ENCODE data around the gene EXOC5. TPM values are rescaled to one million over a fixed set of nuclear protein-coding genes. Genes with fewer than 3 reads are reported as not detected.
"Not testable (repeated sequence)": the region's sequence is repeated elsewhere in the genome, so short reads cannot be mapped to it uniquely, and the experiment has no call there.

EXOC5 gene
- total RNA-seq, 1 donor from 2014 or later: 252 TPM

GRCh38 chr14:57232006-57232405 is 36.7 kb downstream of the EXOC5 start:
- peaks cover 41% of the 10 kb centered on the region for H3K36me3 Mint-ChIP-seq
- Histone ChIP-seq H3K36me3 (peaks cover 60% of the 10 kb centered on the region), H3K4me2 (no peak overlapping the region), H3K4me1 (no peaks in the 10 kb centered on the region), H4K20me1 (ENCODE audit: low read depth) (no peaks in the 10 kb centered on the region), H3F3A (ENCODE audit: low read depth) (peaks cover 28% of the 10 kb centered on the region), H3K79me2 (ENCODE audit: low read depth) (peaks cover 14% of the 10 kb centered on the region), H3K4me3 (no peak overlapping the region), H3K27me3 (no peaks in the 10 kb centered on the region), H3K9me3 (ENCODE audit: low read depth) (no peaks in the 10 kb centered on the region), H3K27ac (peak overlapping the region; percentile 0), H3K9ac (no peak overlapping the region), H2AFZ (replicated peaks) (no peak overlapping the region)
- TF ChIP-seq EZH2phosphoT487 (IDR thresholded peaks at IDR 0.05) (no peak), CTCF (IDR thresholded peaks at IDR 0.05) (no peak), EZH2 (IDR thresholded peaks at IDR 0.05) (no peak)
- H3K27ac Mint-ChIP-seq: no peak overlapping the region
- H3K4me1 Mint-ChIP-seq: no peaks in the 10 kb centered on the region
- no peak overlapping the region for H3K4me3 Mint-ChIP-seq
- H3K9me3 Mint-ChIP-seq: peaks cover 2% of the 10 kb centered on the region
- H3K27me3 Mint-ChIP-seq (ENCODE audit: insufficient read depth, low read depth): no peaks in the 10 kb centered on the region
- no peak for DNase-seq (ENCODE audit: low spot score)

- not testable (repeated sequence) for H3K27ac ChIP-seq; H3K9me3 ChIP-seq (ENCODE audit: low read depth); H3K4me1 Mint-ChIP-seq; H3K4me1 ChIP-seq; H3K4me2 ChIP-seq; H3K9me3 Mint-ChIP-seq; H2AFZ ChIP-seq (replicated peaks); H3K27me3 ChIP-seq; H3K4me3 Mint-ChIP-seq; H3K27ac Mint-ChIP-seq; H3K27me3 Mint-ChIP-seq (ENCODE audit: insufficient read depth, low read depth); H3K9ac ChIP-seq; H3K4me3 ChIP-seq; H4K20me1 ChIP-seq (ENCODE audit: low read depth); DNase-seq (ENCODE audit: low spot score)
- Histone ChIP-seq H3K79me2 (ENCODE audit: low read depth) (peaks cover 46% of the 10 kb centered on the region), H3F3A (ENCODE audit: low read depth) (peaks cover 12% of the 10 kb centered on the region), H3K36me3 (peaks cover 42% of the 10 kb centered on the region)
- peaks cover 56% of the 10 kb centered on the region for H3K36me3 Mint-ChIP-seq
Observed at GRCh38 chr14:57228320-57228719, 40.4 kb downstream of the EXOC5 start.

- TF ChIP-seq EZH2phosphoT487 (IDR thresholded peaks at IDR 0.05) (no peak), CTCF (IDR thresholded peaks at IDR 0.05) (no peak), EZH2 (IDR thresholded peaks at IDR 0.05) (no peak)
- peaks cover 51% of the 10 kb centered on the region for H3K36me3 Mint-ChIP-seq
- no peaks in the 10 kb centered on the region for H3K27me3 Mint-ChIP-seq (ENCODE audit: insufficient read depth, low read depth)
- H3K36me3 ChIP-seq: peaks cover 44% of the 10 kb centered on the region
- H3F3A ChIP-seq (ENCODE audit: low read depth): peaks cover 6% of the 10 kb centered on the region
- H3K27me3 ChIP-seq: no peaks in the 10 kb centered on the region
- no peak overlapping the region for H3K27ac Mint-ChIP-seq
- H3K4me3 ChIP-seq: no peak overlapping the region
- no peak overlapping the region for H3K4me3 Mint-ChIP-seq
- peaks cover 2% of the 10 kb centered on the region for H3K4me1 Mint-ChIP-seq
- no peak overlapping the region for H3K4me2 ChIP-seq
- no peak overlapping the region for H2AFZ ChIP-seq (replicated peaks)
- DNase-seq (ENCODE audit: low spot score): no peak
- H3K9me3 Mint-ChIP-seq: peaks cover 2% of the 10 kb centered on the region
- H3K79me2 ChIP-seq (ENCODE audit: low read depth): peaks cover 55% of the 10 kb centered on the region
- H4K20me1 ChIP-seq (ENCODE audit: low read depth): peaks cover 14% of the 10 kb centered on the region
- no peaks in the 10 kb centered on the region for H3K9me3 ChIP-seq (ENCODE audit: low read depth)
- no peak overlapping the region for H3K9ac ChIP-seq
- H3K4me1 ChIP-seq: no peaks in the 10 kb centered on the region
- H3K27ac ChIP-seq: no peak overlapping the region
Observed at GRCh38 chr14:57227083-57227482, 41.6 kb downstream of the EXOC5 start.

GRCh38 chr14:57221931-57222330 is 46.8 kb downstream of the EXOC5 start:
- Histone ChIP-seq H3K4me2 (no peak overlapping the region), H3F3A (ENCODE audit: low read depth) (peaks cover 11% of the 10 kb centered on the region), H3K4me1 (no peaks in the 10 kb centered on the region), H3K9ac (no peak overlapping the region), H3K27me3 (no peaks in the 10 kb centered on the region), H3K9me3 (ENCODE audit: low read depth) (no peaks in the 10 kb centered on the region), H4K20me1 (ENCODE audit: low read depth) (peaks cover 14% of the 10 kb centered on the region), H3K4me3 (no peak overlapping the region), H2AFZ (replicated peaks) (no peak overlapping the region), H3K79me2 (ENCODE audit: low read depth) (peaks cover 48% of the 10 kb centered on the region), H3K36me3 (peaks cover 39% of the 10 kb centered on the region), H3K27ac (peak overlapping the region; percentile 21)
- Mint-ChIP-seq H3K9me3 (no peaks in the 10 kb centered on the region), H3K27ac (no peak overlapping the region), H3K4me1 (peaks cover 2% of the 10 kb centered on the region), H3K4me3 (no peak overlapping the region), H3K36me3 (peaks cover 42% of the 10 kb centered on the region), H3K27me3 (ENCODE audit: insufficient read depth, low read depth) (no peaks in the 10 kb centered on the region)
- no peak for DNase-seq (ENCODE audit: low spot score)
- TF ChIP-seq CTCF (IDR thresholded peaks at IDR 0.05) (no peak), EZH2 (IDR thresholded peaks at IDR 0.05) (no peak), EZH2phosphoT487 (IDR thresholded peaks at IDR 0.05) (no peak)

All from neural progenitor cell (in vitro differentiated cells).